Thoracic aorta (tissue), 2 donors: Measurements from ENCODE around the gene GPR78. TPM values are rescaled to one million over a fixed set of nuclear protein-coding genes. Genes with fewer than 3 reads are reported as not detected.

Experiments used
- ATAC-seq: fragments of 150-250 bp; one replicate; pipeline ENCODE4 v1.8.0; 2017; ENCODE audit warnings: low read depth; ENCODE audit not compliant: insufficient number of reproducible peaks, low FRiP score
- DNase-seq: peaks from one replicate; pipeline ENCODE4 v3.0.0-alpha.2; 2020; ENCODE audit warnings: low spot score
- H3K27ac ChIP-seq, 2 donors: fragments of 200-600 bp; sonication (generic); 1 replicate in 1 of 2; 2 replicates in 1 of 2; pipeline ENCODE4 v1.5.1; 2016; ENCODE audit warnings: mild to moderate bottlenecking in 2 of 2, moderate library complexity in 2 of 2
- H3K27me3 ChIP-seq: fragments of 200-600 bp; sonication (generic); replicated peaks from 2 replicates; pipeline ENCODE4 v1.6.0; 2016; ENCODE audit warnings: mild to moderate bottlenecking; ENCODE audit not compliant: insufficient read depth
- H3K36me3 ChIP-seq: fragments of 200-600 bp; sonication (generic); one replicate; pipeline ENCODE4 v1.5.1; 2016
- H3K4me1 ChIP-seq, 2 donors: fragments of 200-600 bp; sonication (generic); 1 replicate in 1 of 2; 2 replicates in 1 of 2; pipeline versions ENCODE4 v1.5.1 to v1.6.0; 2016; ENCODE audit warnings: low read depth in 2 of 2, mild to moderate bottlenecking in 1 of 2; ENCODE audit not compliant: control insufficient read depth in 1 of 2
- H3K4me3 ChIP-seq: fragments of 200-600 bp; sonication (generic); 2 replicates; pipeline ENCODE4 v1.5.1; 2016; ENCODE audit warnings: mild to moderate bottlenecking
- H3K9me3 ChIP-seq: fragments of 200-600 bp; sonication (generic); 2 replicates; pipeline ENCODE4 v1.5.1; 2016
- total RNA-seq, 2 donors: library from RNA; depleted of rRNA; stranded (reverse); fragments of >200 nt; gene quantifications; one replicate each; pipeline versions ENCODE4 v1.1.0 to v1.2.3, GENCODE V29; 2016
- TF ChIP-seq, protein P1 (sequence below): fragments of 200-600 bp; sonication (generic); IDR thresholded peaks from one replicate; pipeline ENCODE4 v1.5.1; 2019; ENCODE audit warnings: antibody characterized with exemption

Gene GPR78
- total RNA-seq, 2 donors from 2014 or later: not detected

DNA sequence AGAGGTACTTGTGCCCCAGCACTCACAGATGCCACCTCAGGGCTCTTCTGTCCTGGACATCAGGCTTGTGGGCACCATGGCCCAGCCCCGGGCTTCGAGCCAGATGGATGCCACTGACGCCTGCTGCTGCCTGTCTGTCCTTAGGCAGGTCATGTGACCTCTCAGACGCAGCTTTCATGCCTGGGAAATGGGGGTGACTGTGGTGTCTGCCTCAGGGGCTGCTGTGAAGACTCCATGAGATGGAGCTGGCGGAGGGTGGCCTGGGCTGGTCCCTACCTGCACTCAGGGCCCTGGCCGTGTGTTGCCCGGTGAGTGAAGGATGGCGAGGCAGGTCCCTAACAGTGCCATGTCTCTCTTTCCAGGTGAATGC, 18.9 kb downstream of the GPR78 start:
- H3K4me3 ChIP-seq: no peak overlapping the region
- H3K4me1 ChIP-seq: no peaks in the 10 kb centered on the region
- H3K27me3 ChIP-seq: no peaks in the 10 kb centered on the region
- ATAC-seq (no peak), DNase-seq (no peak)
- H3K9me3 ChIP-seq: no peaks in the 10 kb centered on the region
- H3K36me3 ChIP-seq: no peaks in the 10 kb centered on the region
- H3K27ac ChIP-seq: no peak overlapping the region
- TF ChIP-seq, protein P1, sequence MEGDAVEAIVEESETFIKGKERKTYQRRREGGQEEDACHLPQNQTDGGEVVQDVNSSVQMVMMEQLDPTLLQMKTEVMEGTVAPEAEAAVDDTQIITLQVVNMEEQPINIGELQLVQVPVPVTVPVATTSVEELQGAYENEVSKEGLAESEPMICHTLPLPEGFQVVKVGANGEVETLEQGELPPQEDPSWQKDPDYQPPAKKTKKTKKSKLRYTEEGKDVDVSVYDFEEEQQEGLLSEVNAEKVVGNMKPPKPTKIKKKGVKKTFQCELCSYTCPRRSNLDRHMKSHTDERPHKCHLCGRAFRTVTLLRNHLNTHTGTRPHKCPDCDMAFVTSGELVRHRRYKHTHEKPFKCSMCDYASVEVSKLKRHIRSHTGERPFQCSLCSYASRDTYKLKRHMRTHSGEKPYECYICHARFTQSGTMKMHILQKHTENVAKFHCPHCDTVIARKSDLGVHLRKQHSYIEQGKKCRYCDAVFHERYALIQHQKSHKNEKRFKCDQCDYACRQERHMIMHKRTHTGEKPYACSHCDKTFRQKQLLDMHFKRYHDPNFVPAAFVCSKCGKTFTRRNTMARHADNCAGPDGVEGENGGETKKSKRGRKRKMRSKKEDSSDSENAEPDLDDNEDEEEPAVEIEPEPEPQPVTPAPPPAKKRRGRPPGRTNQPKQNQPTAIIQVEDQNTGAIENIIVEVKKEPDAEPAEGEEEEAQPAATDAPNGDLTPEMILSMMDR: no peak

DNA sequence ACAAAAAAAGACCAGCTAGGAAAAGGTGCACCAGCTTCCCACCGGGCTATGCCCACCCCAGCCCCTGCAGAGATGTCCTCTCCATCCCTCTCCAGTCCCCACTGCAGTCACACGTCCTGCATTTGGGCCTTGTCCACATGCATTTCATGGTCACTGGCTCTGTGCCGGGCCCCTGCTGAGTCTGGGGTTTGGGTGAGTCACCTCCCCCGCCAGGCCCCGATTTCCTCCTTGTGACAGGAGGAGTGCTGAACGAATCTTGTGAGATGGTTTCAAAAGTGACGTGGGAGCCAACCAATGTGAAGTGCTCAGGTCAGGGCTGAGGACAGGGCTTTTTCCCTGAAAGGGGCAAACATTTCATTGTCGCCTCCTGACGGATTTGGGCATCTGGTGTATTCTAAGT, 19.5 kb downstream of the GPR78 start:
- Histone ChIP-seq H3K4me1 (no peaks in the 10 kb centered on the region), H3K4me3 (no peak overlapping the region), H3K9me3 (no peaks in the 10 kb centered on the region), H3K27ac (no peak overlapping the region), H3K27me3 (no peaks in the 10 kb centered on the region), H3K36me3 (no peaks in the 10 kb centered on the region)
- DNase-seq: no peak
- ATAC-seq: no peak
- TF ChIP-seq, protein P1: no peak

DNA sequence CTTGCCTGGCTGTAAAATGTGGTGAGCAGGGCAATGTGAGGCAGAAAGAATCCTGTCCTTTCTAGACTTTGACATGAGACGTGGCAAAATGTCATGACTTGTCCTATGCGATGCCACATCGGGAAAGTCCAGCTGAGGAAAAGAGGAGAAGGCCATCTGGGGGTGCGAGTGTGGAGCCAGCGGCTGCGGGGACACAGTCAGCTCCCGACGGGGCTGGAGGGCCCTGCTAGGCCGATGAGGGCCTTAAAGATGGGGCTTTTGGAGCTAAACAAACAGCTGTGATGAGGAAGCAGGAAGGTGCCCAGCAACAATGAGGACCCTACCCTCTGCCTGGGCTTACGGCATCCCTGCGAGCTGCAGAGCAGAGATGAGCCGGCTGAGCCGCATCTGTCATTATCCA, 20.1 kb downstream of the GPR78 start:
- Histone ChIP-seq H3K4me1 (no peaks in the 10 kb centered on the region), H3K9me3 (no peaks in the 10 kb centered on the region), H3K36me3 (no peaks in the 10 kb centered on the region), H3K4me3 (no peak overlapping the region), H3K27me3 (no peaks in the 10 kb centered on the region), H3K27ac (no peak overlapping the region)
- DNase-seq (no peak), ATAC-seq (no peak)
- TF ChIP-seq, protein P1: no peak

DNA sequence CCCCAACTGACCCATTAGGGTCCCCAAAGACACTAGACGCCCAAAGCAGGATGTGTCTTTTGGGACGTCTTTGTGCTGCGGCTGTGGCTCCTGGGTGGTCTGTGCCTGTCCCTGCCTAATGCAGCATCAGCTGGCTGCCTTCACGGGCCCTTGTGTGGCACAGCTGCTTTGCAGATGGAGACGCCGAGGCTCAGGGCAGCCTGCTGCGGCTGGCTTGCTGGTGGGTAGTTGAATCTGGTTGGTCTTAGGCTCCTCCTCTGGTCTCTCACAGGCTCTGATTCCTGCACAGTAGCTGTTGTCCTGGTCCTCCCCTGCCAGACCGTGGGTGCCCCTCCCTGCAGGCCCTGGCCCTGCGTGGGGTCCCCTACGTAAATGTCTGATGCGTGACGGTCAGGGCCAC, 20.5 kb downstream of the GPR78 start:
- no peak overlapping the region for H3K27ac ChIP-seq
- TF ChIP-seq, protein P1: no peak
- H3K9me3 ChIP-seq: no peaks in the 10 kb centered on the region
- ATAC-seq (no peak), DNase-seq (no peak)
- no peak overlapping the region for H3K4me3 ChIP-seq
- H3K27me3 ChIP-seq: no peaks in the 10 kb centered on the region
- no peaks in the 10 kb centered on the region for H3K4me1 ChIP-seq
- H3K36me3 ChIP-seq: no peaks in the 10 kb centered on the region

DNA sequence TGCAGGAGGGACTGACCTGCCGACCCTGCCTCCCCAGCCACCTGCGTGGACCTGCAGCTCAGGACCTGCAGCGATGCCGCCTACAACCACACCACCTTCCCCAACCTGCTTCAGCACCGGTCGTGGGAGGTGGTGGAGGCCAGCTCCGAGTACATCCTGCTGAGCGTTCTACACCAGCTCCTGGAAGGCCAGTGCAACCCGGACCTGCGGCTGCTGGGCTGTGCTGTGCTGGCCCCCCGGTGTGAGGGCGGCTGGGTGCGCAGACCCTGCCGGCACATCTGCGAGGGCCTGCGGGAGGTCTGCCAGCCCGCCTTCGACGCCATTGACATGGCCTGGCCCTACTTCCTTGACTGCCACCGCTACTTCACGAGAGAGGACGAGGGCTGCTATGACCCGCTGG, 20.9 kb downstream of the GPR78 start:
- no peaks in the 10 kb centered on the region for H3K27me3 ChIP-seq
- no peaks in the 10 kb centered on the region for H3K9me3 ChIP-seq
- H3K36me3 ChIP-seq: no peaks in the 10 kb centered on the region
- DNase-seq (no peak), ATAC-seq (no peak)
- no peak overlapping the region for H3K4me3 ChIP-seq
- no peak overlapping the region for H3K27ac ChIP-seq
- H3K4me1 ChIP-seq: no peaks in the 10 kb centered on the region
- TF ChIP-seq, protein P1: no peak
